Measurements from ENCODE around the gene SNX9. TPM values are rescaled to one million over a fixed set of nuclear protein-coding genes. Genes with fewer than 3 reads are reported as not detected.

SNX9 gene
- total and polyA plus RNA-seq, 2 of the 8 experiments (the other 6 are each of a cell fraction or from before 2014, with no cell fraction given) = 11.8 to 23.2 TPM

GRCh38 chr6:157978021-157978783, 155.2 kb downstream of the SNX9 start:
- FAIRE-seq = no peak
- Histone ChIP-seq H3K14ac (ENCODE audit: insufficient read length) (no peak overlapping the region), H4K5ac (ENCODE audit: insufficient read length, low read depth, low read length) (no peak overlapping the region), H3K79me2 (ENCODE audit: control insufficient read depth in 1 of 2, insufficient read depth in 2 of 2, low read length in 2 of 2) (peaks cover 0 to 7% of the 10 kb centered on the region in 2 experiments; a peak in 2 of 4 replicates), H3K56ac (replicated peaks; ENCODE audit: insufficient read length, low read depth, low read length) (no peak overlapping the region), H3K4me3 (ENCODE audit: extremely low read depth in 1 of 4, insufficient read depth in 2 of 4, low read depth in 3 of 4, low read length in 4 of 4) (no peak overlapping the region), H3K9me3 (ENCODE audit: insufficient read depth in 2 of 2, low read depth in 1 of 2, low read length in 1 of 2) (no peaks in the 10 kb centered on the region), H2BK120ac (replicated peaks; ENCODE audit: low read depth, low read length) (no peak overlapping the region), H3K4ac (replicated peaks; ENCODE audit: insufficient read length, low read depth, low read length) (no peak overlapping the region), H4K20me1 (replicated peaks in 1 of 2; ENCODE audit: control insufficient read depth in 1 of 2, insufficient read depth in 2 of 2, low read length in 2 of 2) (no peaks in the 10 kb centered on the region), H3K23me2 (ENCODE audit: low read depth, low read length) (peaks cover 5% of the 10 kb centered on the region; the same call in 1 of the 2 replicates), H2BK20ac (ENCODE audit: low read length) (0 out of 2 replicates have a peak overlapping the region, but pooled peaks have one; percentile 41), H3K27me3 (replicated peaks in 1 of 4; ENCODE audit: control insufficient read depth in 3 of 4, extremely low read depth in 1 of 4, insufficient read depth in 3 of 4, low read length in 3 of 4) (peaks cover 0 to 16% (median 11%) of the 10 kb centered on the region in 4 experiments; a peak in 5 of 7 replicates), H2AFZ (ENCODE audit: low read length) (no peak overlapping the region), H3K4me2 (ENCODE audit: insufficient read depth in 1 of 2, low read depth in 2 of 2, low read length in 2 of 2) (no peak overlapping the region), H3K9ac (replicated peaks in 1 of 4; ENCODE audit: extremely low read depth in 1 of 4, low read depth in 3 of 4, low read length in 3 of 4) (no peak overlapping the region), H2AK5ac (ENCODE audit: low read depth, low read length) (no peak overlapping the region), H3K27ac (ENCODE audit: low read depth, low read length) (no peak overlapping the region), H3K23ac (ENCODE audit: insufficient read length) (no peak overlapping the region), H3K79me1 (ENCODE audit: low read depth, low read length) (no peaks in the 10 kb centered on the region), H3K18ac (ENCODE audit: extremely low read depth, low read length) (no peak overlapping the region), H4K91ac (replicated peaks; ENCODE audit: insufficient read length, low read length) (no peak overlapping the region), H3K36me3 (ENCODE audit: control insufficient read depth in 2 of 4, insufficient read depth in 4 of 4, low read length in 3 of 4) (no peaks in the 10 kb centered on the region), H2BK15ac (ENCODE audit: low read length) (no peak overlapping the region), H3K4me1 (replicated peaks in 1 of 4; ENCODE audit: control insufficient read depth in 3 of 4, insufficient read depth in 4 of 4, low read length in 3 of 4) (peaks cover 1 to 9% (median 8%) of the 10 kb centered on the region in 4 experiments; a peak in 6 of 7 replicates), H2BK12ac (ENCODE audit: low read depth, low read length) (no peak overlapping the region; the same call in 1 of the 2 replicates), H4K8ac (ENCODE audit: extremely low read depth, insufficient read depth, low read length) (no peak overlapping the region; the same call in 1 of the 2 replicates), H2BK5ac (ENCODE audit: low read depth, low read length) (no peak overlapping the region)
- 86% methylated on average over 16 of the region's 16 CpGs; no CpG with 5 or more reads in 1 of the 2 experiments for WGBS, 2 experiments (ENCODE audit: extremely low coverage in 1 of 2, insufficient coverage in 1 of 2, insufficient read length in 1 of 2, insufficient replicate concordance in 2 of 2, low coverage in 1 of 2, low lambda C conversion rate in 2 of 2, missing lambda C conversion rate in 1 of 2)
- DNase-seq (ENCODE audit: low read depth in 1 of 2, low spot score in 2 of 2) = no peak
- POLR2A ChIA-PET (ENCODE audit: partially characterized antibody) = no interaction called here
- CTCF ChIA-PET (ENCODE audit: partially characterized antibody) = interaction anchor here (0.7 to 0.9 kb wide), 3 partner anchors 15 to 53 kb away, joined by 3 read pairs; no protein-coding TSS in a partner anchor

Measured in H1 (cell line).